Measurements from ENCODE around the gene MSMP.

GRCh38 chr9:35703906-35704672 is 50.0 kb downstream of the MSMP start:
- TF ChIP-seq, protein P1, sequence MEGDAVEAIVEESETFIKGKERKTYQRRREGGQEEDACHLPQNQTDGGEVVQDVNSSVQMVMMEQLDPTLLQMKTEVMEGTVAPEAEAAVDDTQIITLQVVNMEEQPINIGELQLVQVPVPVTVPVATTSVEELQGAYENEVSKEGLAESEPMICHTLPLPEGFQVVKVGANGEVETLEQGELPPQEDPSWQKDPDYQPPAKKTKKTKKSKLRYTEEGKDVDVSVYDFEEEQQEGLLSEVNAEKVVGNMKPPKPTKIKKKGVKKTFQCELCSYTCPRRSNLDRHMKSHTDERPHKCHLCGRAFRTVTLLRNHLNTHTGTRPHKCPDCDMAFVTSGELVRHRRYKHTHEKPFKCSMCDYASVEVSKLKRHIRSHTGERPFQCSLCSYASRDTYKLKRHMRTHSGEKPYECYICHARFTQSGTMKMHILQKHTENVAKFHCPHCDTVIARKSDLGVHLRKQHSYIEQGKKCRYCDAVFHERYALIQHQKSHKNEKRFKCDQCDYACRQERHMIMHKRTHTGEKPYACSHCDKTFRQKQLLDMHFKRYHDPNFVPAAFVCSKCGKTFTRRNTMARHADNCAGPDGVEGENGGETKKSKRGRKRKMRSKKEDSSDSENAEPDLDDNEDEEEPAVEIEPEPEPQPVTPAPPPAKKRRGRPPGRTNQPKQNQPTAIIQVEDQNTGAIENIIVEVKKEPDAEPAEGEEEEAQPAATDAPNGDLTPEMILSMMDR (IDR thresholded peaks at IDR 0.05) = no peak
- no peak for TF ChIP-seq EP300 (IDR thresholded peaks at IDR 0.05; ENCODE audit: low read depth)
- no peak for TF ChIP-seq POLR2A (IDR thresholded peaks at IDR 0.05)
